AG09309 (cell line): ENCODE measurements around the gene TIMM21.

Experiments
- DNase-seq: peaks from one replicate; pipeline ENCODE4 v3.0.0-alpha.2; 2010; ENCODE audit warnings: low read depth
- H3K4me3 ChIP-seq: 2 replicates; pipeline ENCODE4 v1.5.1; 2011; ENCODE audit warnings: mild to moderate bottlenecking, low read depth, low read length, moderate library complexity; ENCODE audit not compliant: control insufficient read depth
- TF ChIP-seq, protein P1 (sequence below): IDR thresholded peaks from 2 replicates; pipeline ENCODE4 v1.5.1; 2011; ENCODE audit warnings: mild to moderate bottlenecking, low read depth, low read length, inconsistent platforms; ENCODE audit not compliant: insufficient read depth, control insufficient read depth; ENCODE audit errors: missing control alignments

Gene TIMM21

DNA sequence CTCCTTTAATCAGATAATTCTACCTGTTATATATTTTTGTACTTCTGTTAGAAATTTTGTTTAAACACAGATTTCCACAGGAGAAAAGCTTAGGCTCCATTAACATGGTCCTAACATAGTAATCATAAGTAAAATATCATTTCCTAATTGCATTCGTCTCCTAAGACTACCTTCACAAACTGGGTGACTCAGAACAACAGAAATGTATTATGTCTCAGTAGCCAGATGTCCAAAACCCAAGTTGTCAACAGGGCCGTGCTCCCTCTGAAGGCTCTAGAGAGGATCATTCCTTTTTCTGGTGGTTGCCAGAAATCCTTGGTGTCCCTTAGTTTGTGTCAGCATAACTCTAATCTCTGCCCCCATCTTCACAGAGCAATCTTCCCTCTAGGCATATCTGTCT is 6.1 kb upstream of the TIMM21 start:
- TF ChIP-seq, protein P1, sequence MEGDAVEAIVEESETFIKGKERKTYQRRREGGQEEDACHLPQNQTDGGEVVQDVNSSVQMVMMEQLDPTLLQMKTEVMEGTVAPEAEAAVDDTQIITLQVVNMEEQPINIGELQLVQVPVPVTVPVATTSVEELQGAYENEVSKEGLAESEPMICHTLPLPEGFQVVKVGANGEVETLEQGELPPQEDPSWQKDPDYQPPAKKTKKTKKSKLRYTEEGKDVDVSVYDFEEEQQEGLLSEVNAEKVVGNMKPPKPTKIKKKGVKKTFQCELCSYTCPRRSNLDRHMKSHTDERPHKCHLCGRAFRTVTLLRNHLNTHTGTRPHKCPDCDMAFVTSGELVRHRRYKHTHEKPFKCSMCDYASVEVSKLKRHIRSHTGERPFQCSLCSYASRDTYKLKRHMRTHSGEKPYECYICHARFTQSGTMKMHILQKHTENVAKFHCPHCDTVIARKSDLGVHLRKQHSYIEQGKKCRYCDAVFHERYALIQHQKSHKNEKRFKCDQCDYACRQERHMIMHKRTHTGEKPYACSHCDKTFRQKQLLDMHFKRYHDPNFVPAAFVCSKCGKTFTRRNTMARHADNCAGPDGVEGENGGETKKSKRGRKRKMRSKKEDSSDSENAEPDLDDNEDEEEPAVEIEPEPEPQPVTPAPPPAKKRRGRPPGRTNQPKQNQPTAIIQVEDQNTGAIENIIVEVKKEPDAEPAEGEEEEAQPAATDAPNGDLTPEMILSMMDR, result no peak
- no peak for DNase-seq
- no peak overlapping the region for H3K4me3 ChIP-seq

DNA sequence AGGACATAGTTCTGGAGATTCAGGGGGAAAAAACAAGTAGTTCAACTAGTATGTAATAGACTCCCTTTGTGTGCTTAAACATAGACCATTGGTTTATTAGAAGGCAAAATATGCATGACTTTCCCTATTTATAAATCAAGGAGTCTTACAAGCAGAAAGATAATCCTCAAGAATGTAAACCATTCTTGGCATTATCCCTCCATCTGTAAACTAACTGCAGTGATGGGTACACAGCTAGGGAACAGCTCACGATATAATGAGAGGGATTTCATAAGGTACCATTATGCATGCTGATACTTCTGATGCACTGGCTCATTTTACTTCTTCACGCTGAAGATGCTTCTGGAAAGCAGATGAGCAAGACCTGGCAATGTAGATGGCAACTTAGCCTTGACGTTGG is 1.6 kb upstream of the TIMM21 start:
- DNase-seq, result peak; percentile 59
- peak overlapping the region; percentile 84 for H3K4me3 ChIP-seq
- TF ChIP-seq, protein P1, result no peak

DNA sequence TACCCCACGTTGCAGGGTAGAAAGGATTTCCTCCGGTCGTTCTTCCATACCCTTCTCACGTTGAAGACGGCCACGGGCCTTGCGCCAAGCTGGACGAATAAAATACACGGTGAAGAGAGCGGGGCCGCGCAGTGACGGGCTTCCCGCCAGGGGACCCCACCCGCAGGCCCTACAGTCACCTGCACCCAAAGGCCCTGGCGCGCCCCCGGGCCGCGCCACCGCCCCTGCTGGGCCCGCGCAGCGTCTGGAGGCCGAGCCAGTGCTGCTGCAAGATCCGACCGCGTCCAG is 888 bp upstream of the TIMM21 start:
- TF ChIP-seq, protein P1, result no peak
- DNase-seq, result no peak
- H3K4me3 ChIP-seq, result peak overlapping the region; percentile 84

DNA sequence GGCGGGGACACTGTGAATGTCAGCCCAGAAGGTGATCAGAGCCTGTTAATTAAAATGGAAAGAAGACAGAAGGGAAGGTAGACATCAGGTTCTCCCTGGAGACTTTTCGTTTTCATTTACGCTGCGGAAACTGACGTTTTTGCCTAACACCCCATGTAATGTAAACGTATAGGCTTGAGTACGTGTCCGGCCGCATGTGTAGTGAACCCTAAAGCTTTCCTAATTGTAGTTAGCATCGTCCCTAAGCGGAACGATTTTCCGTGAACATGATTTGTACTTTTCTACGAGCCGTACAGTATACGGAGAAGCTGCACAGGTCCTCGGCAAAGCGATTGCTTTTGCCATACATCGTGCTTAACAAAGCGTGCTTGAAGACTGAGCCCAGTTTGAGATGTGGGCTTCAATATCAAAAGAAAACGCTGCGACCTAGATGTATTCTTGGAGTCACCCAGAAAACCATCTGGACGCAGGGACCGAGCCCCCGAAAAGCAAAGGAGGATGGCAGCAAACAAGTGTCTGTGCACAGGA is 284 bp downstream of the TIMM21 start:
- TF ChIP-seq, protein P1, result no peak
- peak overlapping the region; percentile 84 for H3K4me3 ChIP-seq
- DNase-seq, result no peak

DNA sequence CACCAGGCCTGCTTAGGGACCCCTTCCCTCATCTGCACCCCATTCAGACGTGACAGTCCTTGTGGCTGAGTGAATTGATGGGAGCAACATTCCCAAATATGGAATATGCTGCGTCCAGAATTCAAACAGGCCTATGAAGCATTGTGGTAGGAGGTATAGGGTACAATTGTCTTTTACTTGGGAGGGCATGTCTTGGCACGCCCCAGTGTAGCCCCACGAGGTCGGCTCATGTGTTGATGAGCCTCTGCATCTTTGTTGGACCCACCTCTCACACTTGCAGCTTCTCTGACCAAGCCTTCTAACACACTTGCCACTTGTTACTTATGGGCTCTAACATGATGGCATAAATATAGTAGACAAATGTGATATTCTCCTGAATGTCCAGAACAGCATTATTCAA is 1.6 kb downstream of the TIMM21 start:
- DNase-seq, result no peak
- TF ChIP-seq, protein P1, result no peak
- H3K4me3 ChIP-seq, result no peak overlapping the region

DNA sequence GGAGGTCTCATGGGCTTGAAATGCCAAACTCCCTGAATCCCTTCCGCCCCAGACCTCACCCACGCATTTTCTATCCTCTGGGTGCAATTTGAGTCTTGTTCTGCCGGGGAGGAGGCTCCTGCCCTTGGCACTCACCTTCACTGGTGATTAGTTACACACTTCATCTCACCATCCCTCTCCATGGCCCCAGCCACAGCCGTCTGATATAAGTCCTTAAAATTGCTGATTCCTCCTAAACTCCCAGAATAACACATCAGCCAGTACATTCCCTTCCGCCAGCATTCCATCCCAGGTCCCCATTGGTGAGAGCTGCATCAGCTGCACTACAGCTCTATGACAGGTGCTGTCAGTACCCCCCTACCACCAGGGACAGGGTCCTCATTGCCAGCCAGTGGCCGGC is 3.9 kb downstream of the TIMM21 start:
- DNase-seq, result no peak
- no peak overlapping the region for H3K4me3 ChIP-seq
- TF ChIP-seq, protein P1, result no peak

DNA sequence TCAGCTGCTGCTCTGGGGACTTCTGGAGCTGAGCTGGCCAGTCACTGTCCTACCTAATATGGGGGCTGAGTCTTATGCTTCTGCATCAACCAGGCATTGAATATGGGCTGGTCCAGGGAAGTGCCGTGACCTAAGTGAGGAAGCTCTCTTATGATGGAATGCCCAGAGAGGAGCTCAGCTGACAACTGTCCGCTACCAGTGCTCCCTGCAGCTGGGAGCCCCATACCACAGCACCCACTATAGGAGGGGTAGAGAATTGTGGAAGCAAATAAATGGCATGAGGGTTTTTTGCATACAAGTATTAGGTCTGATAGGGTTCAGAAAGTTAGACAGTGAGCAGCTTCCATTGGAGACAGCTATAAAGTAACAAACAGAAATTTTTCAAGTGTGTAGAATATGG is 4.5 kb downstream of the TIMM21 start:
- no peak for DNase-seq
- TF ChIP-seq, protein P1, result peak; percentile 17
- H3K4me3 ChIP-seq, result no peak overlapping the region
